Muscle of arm (tissue), 12 donors: Measurements from ENCODE around the gene KCTD1. TPM values are rescaled to one million over a fixed set of nuclear protein-coding genes. Genes with fewer than 3 reads are reported as not detected.

Experiments
- DNase-seq: peaks from one replicate; pipeline ENCODE4 v3.0.0-alpha.2; 2013
- polyA plus RNA-seq, 12 donors: library from polyadenylated mRNA; unstranded; fragments of 120-200 nt; gene quantifications; one replicate each; pipeline ENCODE4 v1.2.1, GENCODE V29; 2013; ENCODE audit not compliant: insufficient read length in 12 of 12

KCTD1 gene
- polyA plus RNA-seq, 12 donors, result 4.8 to 45.5 (median 5.6) TPM; not detected in 1

DNA sequence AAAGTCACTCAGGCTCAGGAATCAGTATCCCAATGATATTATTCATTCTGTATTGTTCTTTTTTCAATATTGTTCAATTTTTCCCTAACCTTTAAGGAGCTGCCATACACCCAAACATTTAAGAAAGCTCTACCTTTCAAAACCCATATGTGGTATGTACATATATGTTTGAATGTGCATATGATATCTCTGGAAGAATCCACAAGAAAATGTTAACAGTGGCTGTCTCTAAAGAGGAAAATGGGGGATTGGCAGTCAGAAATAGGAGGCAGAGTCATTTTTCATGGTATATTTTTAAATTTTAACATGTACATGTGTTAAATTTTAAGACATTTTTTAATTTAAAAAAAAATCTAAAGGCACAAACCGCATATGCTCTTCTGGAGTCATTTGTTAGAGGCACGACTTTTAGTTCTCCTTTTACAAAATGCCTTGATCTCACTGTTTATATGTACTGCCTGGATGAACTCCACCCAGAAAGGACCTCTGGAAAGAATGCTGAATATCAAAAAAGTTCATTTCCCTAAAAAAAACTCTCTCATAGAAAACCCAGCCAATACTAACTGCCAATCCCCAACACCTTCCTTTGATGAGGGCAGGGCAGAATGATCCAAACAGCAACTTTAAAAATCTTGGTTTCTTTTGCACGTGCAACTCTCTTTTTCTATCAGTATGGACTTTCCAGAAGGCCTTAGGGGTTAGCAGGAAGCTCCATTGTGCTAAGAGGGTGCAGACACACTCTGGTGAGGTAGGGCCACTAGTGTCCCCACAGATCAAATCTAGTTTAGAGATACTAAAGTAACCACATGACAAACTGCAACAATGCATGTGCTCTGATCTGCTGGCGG lies 23.6 kb downstream of the KCTD1 start:
- no peak for DNase-seq

DNA sequence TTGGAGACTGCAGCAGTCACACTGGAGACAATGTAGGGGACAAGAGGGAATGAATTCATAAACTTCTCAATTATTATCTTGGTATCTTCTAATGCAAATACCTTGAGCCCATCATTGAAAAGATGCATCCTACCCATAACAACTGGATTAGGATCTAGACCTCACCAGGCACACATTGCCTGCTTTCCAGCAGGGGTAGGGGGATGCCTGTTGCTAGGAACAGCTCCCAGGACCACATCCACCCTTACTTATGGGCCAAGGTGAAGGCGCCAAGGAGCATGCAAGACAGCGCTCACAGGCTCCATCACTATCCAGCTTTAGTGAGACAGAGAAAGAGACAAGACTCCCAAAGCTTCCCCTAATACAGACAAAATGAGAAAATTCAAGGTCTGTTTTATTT lies 24.4 kb downstream of the KCTD1 start:
- no peak for DNase-seq

DNA sequence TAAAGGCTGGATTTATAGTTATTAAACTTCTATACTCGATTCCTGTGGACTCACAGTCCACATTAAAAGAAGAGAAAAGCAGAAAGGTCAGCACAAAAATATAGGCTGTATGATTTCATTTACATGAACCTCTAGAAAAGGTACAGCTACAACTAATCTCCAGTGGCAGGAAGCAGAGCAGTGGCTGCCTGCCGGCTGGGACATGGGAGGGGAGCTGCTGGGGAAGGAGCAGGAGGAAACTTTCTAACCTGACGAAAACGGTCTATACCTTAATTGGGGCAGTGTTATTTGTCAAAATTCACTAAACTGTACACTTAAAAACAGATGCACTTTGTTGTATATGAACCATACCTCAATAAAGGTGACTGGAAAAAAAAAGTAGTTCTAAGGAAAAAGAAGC lies 26.7 kb downstream of the KCTD1 start:
- DNase-seq, result no peak

DNA sequence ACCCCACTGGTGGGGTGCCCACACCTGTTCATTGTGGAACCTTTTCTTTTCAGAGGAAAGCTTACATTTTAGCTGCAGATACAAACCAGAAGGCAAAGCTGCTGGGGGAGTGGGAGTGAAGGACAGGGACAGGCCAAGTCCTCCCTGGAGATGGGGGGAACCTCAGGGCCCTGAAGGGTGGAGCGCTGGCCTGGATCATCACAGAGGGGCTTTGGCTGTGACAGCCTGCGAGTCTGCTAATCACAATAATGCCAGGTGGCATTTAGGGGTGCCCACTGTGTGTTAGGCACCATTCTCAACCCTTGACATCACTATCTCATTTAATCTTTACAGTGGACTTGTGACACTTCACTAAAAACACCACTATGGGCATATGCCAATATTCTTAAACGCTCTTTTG lies 27.4 kb downstream of the KCTD1 start:
- no peak for DNase-seq

DNA sequence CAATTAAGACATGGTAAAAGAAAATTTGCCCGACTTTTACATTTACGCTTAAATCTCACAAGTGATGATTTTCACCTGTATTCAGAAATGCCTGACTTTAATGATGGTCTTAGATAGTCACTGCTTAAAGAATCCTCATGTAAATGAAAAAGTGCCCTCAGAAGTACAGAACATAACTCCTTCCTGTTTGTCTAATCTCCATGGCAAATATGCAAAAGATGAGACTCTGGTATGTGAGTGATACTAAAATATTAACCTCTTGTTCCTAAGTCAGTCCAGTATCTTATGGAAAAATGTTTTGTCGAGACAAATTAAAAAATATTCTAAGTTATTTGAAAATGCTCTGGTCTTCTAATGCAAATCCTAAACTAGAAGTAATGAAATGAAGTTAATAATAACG lies 29.2 kb downstream of the KCTD1 start:
- DNase-seq, result no peak

DNA sequence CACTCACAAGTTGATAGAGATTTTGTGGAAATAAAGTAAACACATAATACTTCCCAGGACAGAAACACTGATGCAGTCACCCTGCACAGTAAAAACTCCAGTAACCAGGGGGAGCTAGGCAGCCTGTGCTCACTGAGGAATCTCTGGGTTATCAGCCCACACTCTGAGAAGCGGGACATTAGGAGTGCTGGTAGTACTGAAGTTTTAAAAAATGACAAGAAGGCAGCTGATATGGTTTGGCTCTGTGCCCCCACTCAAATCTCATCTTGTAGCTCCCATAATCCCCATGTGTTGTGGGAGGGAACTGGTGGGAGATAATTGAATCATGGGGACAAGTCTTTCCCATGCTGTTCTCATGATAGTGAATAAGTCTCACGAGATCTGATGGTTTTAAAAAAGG lies 31.4 kb downstream of the KCTD1 start:
- no peak for DNase-seq

DNA sequence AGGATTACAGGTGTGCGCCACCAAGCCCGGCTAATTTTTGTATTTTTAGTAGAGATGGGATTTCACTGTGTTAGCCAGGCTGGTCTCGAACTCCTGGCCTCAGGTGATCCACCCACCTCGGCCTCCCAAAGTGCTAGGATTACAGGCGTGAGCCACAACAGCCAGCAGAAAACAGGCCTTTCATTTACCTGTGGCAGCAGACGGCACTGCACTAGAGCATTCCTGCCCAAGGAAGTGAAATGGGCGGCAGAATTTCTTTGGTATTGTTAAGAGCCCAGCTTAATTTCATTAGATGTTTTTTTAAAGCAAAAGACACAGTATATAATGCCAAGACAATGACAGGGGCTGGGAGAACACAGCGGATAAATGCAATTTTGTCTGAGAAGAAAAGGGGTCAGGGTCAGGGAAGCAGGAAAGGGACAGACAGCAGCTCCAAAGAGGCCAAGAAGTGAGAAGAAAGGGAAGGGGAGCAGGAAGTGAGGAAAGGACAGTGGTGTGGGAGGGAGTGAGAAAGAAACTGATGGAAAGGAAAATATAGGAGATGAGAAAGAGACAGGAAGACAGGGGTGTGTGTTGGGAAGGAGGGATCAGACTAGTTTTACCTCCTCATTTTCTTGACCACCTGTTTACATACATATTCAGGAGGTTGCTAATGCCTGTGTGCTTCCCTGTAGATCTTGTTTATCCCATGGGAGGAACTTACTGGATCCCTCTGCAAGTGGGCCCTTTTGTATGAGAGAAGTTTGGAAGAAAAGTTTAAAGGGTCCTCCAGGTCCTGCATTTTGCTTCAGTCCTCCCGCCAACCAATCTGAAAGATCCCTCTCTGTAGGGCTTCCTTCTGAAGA lies 32.5 kb downstream of the KCTD1 start:
- no peak for DNase-seq

DNA sequence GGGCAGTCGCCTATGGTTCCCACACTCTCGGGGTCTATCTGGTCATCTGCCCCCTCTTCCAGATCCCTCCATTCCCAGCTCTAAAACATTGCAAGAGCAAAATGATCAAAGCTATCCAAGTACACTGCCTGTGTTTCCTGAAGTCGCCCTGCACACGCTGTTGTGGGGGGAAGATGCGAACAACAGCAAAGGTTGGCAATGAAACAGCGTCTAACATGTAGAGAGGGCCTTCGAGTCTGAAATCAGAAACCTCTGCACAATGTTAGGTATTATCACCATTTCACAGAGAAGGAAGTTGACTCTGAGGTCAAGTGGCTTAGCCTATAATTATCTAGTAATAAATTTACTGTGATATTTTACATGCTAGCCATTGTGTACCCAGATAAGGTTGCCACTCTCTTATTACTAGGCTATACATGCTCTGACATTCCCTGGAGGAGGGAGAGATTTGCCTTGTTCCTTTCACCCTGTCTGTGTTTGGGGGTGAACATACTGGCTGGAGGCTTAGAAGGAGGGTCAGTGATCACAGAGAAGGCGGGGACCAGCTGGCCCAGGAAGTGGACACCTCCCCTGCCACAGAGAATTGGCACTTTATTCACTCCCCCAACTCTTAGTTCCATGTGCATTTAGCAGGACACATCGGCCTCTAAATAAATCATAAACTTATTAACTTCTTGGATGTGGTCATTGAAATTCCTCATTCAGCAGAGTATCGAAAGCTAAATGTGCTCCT lies 36.8 kb downstream of the KCTD1 start:
- DNase-seq, result no peak

DNA sequence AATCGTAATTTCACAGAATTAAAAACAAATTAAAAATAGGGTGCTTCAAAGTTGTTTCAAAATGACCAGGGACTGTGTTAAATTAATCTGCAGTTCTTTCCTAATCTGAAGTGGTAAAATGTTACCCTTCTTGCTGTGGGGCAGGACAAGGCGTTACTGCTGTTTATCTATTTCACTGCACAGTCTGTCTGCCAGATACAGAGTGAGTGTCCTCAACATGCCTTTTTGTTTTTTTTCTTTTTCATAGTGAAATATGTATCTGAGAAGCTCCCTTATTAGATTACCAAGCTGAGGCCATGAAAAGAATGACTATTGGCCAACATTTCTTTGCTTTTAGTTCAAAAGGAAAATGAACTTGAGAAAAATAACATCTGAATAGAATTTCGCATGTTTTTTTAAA lies 38.0 kb downstream of the KCTD1 start:
- no peak for DNase-seq

DNA sequence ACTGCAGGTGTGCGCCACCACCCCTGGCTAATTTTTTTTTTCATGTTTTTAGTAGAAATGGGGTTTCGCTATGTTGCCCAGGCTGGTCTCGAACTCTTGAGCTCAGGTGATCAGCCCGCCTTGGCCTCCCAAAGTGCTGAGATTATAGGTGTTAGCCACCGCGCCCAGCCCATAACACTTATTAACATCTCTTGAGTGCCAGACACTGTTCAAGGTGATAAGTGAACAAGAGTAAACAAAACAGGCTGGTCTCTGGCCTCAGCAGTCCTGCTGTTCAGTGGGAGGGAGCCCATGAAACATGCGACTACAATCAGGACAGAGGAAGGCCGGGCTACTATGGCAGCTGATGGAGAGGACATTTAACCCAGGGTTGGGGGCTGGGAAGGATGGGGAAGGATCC lies 42.3 kb downstream of the KCTD1 start:
- no peak for DNase-seq

DNA sequence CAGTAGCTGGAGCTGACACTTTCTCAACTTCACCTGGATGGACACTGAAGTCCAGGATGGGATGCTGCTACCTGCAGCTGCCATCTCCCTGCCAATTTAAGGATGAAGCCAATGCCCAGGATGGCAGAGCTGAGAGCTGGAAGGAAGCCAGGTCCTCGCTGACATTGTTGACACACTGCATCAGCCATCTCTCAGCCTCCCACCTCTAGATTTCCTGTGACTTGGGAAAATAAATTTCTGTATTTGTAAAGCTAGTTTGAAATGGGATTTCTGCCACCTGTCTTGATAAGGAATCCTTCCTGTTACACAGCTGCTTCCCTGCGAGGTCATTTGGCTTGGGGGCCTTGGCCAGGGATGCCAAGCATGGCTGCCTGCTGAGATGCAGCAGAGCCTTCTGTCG lies 43.5 kb downstream of the KCTD1 start:
- DNase-seq, result no peak

DNA sequence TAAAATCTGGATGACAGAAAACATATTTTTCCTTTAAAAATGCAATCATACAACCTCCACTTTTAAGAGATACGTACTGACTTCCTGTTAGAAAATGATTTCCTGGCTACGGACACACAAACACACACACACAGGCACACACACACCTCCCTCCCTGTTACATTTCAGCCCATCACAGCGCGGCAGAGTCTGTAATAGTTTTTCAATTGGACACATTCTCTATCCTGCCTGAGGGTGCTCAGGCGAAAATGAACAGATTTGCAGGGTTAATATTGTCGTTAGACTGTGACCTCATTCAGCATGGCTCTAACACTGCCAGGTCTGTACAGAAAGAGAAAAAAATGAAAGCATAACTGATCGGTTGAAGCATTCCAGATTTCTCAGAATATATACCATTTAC lies 45.0 kb downstream of the KCTD1 start:
- no peak for DNase-seq

DNA sequence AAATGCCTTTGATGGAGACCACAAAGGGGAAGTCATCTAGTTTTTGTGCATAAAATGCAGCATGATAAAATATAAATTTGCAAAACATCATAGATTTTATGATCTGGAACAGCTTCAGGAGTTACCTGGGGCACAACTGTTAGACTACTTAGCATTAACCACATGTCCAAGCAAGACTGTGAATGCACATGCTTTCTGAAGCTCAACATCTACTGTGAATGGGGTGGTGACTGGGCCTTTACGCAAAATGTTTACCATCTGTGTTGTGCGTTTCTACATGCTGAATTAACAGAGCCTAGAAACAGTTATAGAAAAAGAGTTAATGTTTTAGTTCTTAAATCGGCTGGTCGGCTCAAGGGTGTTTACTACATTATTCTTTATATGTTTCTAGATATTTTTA lies 45.5 kb downstream of the KCTD1 start:
- no peak for DNase-seq

DNA sequence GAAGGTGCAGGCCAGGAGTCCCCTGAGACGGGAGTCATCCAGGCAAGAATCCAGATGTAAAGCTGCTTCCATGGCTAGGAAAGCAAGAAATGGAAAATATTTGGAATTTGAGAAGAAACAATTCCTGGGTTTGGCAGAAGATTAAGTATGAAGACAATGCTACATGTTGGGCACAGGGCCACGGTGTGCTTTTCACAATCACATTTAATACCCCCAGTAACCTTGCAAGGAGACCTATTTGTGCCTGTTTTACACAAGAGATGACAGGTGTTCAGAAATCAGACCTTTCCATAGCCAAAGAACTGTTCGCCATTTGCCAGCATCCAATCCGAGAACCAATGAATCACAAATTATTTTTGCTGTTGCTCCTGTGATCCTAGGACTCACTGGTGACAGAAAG lies 50.5 kb downstream of the KCTD1 start:
- no peak for DNase-seq

DNA sequence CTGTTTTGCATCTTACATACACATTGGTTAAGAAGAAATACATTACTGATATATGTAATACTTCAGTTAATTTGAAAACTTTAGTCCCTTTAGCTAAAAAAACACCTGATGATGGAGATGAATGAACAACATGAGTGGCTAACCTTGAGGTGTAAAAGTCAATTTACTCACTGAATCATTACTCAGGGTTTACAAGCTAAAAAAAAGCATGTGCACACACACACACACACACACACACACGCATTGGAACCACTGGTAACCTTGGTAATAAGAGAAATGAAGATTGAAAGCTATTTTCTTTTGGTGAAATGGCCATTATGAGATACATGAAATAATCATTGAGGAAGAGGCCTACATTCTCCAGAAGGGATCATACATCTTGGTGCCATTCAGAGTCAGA lies 51.8 kb downstream of the KCTD1 start:
- DNase-seq, result no peak

DNA sequence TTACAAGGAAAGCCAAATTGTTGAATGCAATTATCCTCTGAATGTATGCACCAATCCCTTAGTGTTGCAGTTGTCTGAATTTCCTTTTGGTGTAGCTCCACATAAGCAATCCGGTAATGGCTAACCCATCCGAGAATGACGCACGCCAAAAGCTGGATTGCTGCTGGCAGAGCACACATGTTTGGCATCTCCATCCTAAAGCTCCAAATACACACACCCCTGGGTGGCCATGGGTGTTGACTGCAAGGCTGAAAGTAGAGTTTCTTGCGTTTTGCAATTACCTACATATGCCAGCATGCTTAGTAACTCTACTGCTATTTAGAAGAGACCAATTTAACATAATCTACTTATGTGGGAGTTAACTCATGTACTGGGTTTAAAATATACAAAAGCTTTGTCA lies 53.1 kb downstream of the KCTD1 start:
- DNase-seq, result no peak

DNA sequence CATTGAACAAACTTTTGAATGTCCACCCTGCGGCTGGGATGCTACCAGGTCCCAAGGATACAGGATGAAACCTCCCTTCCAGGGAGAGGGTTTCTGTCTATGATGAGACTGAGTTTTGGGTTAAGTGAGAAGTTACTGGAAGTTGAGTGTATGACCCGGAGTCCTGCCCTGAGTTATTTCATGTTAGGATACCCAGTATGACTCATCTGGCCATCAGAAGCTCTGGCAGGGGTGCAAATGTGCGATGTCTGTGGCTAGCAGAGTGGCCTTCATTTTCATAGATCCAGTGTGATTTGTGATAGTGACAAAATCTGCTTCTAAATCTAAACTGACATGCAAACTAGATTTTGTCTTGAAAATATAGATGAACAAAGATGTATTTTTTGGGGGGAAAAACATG lies 55.3 kb downstream of the KCTD1 start:
- DNase-seq, result no peak

DNA sequence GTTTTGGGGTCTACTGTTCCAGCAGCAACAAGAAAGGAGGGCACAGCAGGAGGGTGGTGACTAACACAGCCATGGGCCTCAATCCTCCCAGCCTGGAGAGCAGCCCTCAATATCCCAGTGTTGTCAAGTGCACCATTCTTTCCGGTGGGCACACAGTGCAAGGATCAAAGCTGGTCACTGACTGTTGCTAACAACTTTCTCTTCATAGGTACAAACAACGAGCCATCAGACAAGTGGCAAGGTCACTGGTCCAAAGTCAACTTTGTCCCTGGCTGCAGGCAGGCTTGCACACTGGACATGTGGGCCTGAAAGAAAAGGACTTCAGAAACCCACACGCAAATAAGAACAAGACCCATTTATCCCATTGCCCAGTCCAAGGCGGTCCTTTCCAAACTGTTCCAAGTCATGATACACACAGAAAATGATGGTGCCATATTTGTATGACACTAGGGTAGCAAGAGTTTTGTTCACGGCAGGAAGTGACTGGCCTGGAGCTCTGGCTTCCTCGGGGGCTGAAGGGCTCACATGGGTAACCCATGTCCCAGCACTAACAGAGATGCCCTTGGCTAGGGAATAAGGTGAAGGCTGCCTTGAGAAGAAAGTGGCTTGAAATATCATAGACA lies 57.0 kb downstream of the KCTD1 start:
- no peak for DNase-seq

DNA sequence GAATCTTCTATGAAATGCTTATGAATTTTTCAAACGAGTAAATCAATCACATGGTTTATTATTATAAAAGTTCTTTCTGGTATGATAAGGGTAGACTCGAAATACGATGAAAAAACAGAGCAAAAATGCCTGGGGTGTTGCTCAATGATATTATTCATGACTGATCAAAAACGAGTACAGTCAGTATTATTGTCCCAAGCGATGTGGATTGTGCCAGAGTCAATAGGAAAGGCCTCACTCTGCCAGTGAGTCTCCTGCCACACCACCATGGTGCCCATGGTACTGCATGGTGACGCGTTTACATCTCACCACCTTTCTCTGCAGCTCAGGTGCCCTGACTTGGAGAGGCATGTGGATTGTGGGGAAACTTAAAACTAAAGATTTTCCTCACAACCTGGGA lies 58.5 kb downstream of the KCTD1 start:
- no peak for DNase-seq

DNA sequence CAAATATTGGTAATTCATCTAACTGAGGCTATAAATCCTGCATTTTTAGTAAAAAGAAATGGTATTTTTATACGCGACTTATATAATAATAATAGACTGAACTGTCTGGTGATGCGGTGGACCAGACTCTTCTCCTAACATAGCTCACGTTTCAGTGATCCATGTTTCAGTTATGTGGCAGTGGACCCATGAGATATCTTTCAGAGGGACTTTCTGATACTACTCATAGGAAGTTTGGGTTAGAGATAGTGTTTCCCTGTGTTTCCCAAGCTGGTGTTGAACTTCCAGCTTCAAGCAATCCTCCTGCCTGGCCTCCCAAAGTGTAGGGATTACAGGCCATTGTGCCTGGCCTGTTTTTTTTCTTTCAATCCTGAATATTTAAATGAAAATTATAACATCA lies 59.2 kb downstream of the KCTD1 start:
- no peak for DNase-seq

DNA sequence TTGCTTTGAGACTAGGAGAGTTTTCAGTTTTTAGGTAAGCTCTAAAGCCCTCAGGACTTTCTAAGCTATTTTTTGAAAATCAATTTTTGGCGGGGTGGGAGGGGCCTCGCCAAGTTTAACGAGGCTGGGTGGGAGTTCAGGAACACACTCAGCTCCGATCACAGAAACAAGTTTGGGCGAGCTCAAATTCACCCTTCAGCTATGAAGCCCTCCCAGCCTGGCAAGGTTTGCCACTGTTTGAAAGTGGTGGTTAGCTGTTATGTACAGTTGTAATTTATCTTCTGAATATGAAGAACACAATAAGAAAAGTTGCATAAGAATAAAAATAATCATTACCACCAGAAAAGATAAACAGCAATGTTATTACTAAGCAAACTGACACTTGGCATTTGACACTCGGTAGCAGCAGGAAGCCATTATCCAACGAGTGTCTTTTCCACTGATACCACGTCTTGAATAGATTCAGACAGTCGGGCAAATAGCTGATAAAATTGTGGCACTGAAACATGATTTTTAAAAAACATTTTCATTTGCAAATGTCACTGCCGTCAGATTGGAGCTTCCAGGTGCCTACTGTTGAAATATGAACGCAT lies 59.8 kb downstream of the KCTD1 start:
- DNase-seq, result no peak

DNA sequence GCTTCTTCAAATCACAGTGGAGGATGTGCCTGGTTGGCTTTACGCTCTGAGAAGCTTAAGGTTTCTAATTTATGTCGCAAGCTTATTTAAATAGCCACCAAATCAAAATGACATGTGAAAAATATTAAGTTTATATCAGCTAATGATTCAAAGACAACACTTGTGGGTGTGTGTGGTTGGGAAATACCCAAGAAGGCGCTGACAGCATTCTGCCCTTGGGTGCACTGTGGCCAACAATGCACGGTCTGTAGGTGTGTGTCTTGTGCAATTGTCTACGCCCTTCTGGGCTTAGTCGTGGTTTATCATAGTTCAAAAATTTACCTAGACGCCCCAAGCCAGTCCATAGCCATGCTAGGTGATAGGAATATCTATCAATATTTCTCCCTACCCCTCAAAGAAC lies 60.9 kb downstream of the KCTD1 start:
- DNase-seq, result no peak
